SJSA1 (cell line): ENCODE data around the gene CDS1. TPM values are rescaled to one million over a fixed set of nuclear protein-coding genes. Genes with fewer than 3 reads are reported as not detected.

ENCODE experiments used
- DNase-seq, 2 experiments: peaks; one replicate each; pipeline ENCODE4 v3.0.0-alpha.2; 2015 to 2020; ENCODE audit warnings: low spot score in 2 of 2, low read depth in 1 of 2
- H3K27ac ChIP-seq: fragments of 250-450 bp; sonication (Bioruptor Pico); 2 replicates; pipeline ENCODE4 v1.5.1; 2020; ENCODE audit warnings: mild to moderate bottlenecking, moderate library complexity
- H3K27me3 ChIP-seq: fragments of 250-450 bp; sonication (Bioruptor Pico); replicated peaks from 2 replicates; pipeline ENCODE4 v1.5.1; 2020; ENCODE audit warnings: mild to moderate bottlenecking, moderate library complexity
- H3K36me3 ChIP-seq: fragments of 250-450 bp; sonication (Bioruptor Pico); 2 replicates; pipeline ENCODE4 v1.5.1; 2020; ENCODE audit warnings: mild to moderate bottlenecking
- H3K4me1 ChIP-seq: fragments of 250-450 bp; sonication (Bioruptor Pico); replicated peaks from 2 replicates; pipeline ENCODE4 v1.6.1; 2021; ENCODE audit warnings: mild to moderate bottlenecking
- H3K4me3 ChIP-seq: fragments of 250-450 bp; sonication (Bioruptor Pico); 2 replicates; pipeline ENCODE4 v1.5.1; 2020; ENCODE audit warnings: mild to moderate bottlenecking
- H3K9me3 ChIP-seq: fragments of 250-450 bp; sonication (Bioruptor Pico); replicated peaks from 2 replicates; pipeline ENCODE4 v1.5.1; 2020; ENCODE audit warnings: mild to moderate bottlenecking
- total RNA-seq: library from RNA; depleted of rRNA; stranded (reverse); fragments of >200 nt; shearing (Covaris generic); gene quantifications from 2 replicates; pipeline ENCODE4 v1.2.3, GENCODE V29; 2014

The CDS1 gene
- total RNA-seq, 1 experiment from 2014 or later: 0.18 TPM

DNA sequence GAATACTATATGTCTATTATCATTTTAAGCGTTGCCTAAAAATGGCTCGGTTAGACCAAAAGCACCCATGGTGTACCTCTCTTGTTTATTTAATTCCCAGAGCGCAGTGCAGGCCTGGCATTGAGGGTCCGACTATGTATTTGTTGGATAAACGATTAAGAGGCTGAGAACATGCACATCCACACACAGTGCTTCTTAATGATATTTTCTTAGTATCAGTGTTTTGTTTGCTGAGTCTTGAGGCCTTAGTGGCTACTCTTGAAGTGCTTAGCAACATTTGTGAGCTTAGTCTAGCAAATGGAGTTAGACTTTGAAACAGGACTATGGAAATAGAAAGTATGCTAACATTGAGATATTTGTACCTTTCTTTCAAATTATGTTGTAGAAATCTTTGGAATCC is 43.7 kb downstream of the CDS1 start:
- no peaks in the 10 kb centered on the region for H3K27me3 ChIP-seq
- no peaks in the 10 kb centered on the region for H3K4me1 ChIP-seq
- no peak overlapping the region for H3K27ac ChIP-seq
- H3K36me3 ChIP-seq: no peaks in the 10 kb centered on the region
- no peak overlapping the region for H3K4me3 ChIP-seq
- no peaks in the 10 kb centered on the region for H3K9me3 ChIP-seq
- no peak for DNase-seq

- no peak for DNase-seq
- Histone ChIP-seq H3K4me1 (no peaks in the 10 kb centered on the region), H3K4me3 (no peak overlapping the region), H3K27me3 (peaks cover 2% of the 10 kb centered on the region; the same call in 1 of the 2 replicates), H3K27ac (no peak overlapping the region), H3K36me3 (no peaks in the 10 kb centered on the region), H3K9me3 (no peaks in the 10 kb centered on the region)
These were observed 48.6 kb downstream of the CDS1 start for GRCh38 chr4:84631573-84631972.

- Histone ChIP-seq H3K36me3 (no peaks in the 10 kb centered on the region), H3K4me1 (no peaks in the 10 kb centered on the region), H3K9me3 (no peaks in the 10 kb centered on the region), H3K4me3 (no peak overlapping the region), H3K27me3 (peaks cover 2% of the 10 kb centered on the region; the same call in 1 of the 2 replicates), H3K27ac (no peak overlapping the region)
- DNase-seq: no peak
These were observed 49.2 kb downstream of the CDS1 start for GRCh38 chr4:84632092-84632491.

DNA sequence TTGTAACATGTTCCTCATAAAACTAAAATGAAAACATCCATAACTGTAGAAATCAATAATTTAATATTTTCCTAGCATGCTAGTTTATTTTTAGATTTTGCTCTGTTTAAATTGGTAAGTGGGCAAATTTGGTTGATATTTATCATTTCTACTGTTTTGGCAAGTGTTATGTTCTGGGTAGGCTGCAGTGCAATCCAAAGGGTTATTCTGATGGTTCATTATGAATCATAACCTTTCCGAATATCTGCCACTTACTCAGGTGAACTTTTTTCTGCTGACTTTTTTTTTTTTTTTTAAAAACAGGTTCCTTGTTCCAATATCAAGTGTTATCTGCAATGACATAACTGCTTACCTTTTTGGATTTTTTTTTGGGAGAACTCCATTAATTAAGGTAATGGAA is 52.0 kb downstream of the CDS1 start:
- Histone ChIP-seq H3K27me3 (peaks cover 2% of the 10 kb centered on the region; the same call in 1 of the 2 replicates), H3K4me3 (no peak overlapping the region), H3K36me3 (no peaks in the 10 kb centered on the region), H3K9me3 (no peaks in the 10 kb centered on the region), H3K4me1 (no peaks in the 10 kb centered on the region), H3K27ac (no peak overlapping the region)
- no peak for DNase-seq

DNA sequence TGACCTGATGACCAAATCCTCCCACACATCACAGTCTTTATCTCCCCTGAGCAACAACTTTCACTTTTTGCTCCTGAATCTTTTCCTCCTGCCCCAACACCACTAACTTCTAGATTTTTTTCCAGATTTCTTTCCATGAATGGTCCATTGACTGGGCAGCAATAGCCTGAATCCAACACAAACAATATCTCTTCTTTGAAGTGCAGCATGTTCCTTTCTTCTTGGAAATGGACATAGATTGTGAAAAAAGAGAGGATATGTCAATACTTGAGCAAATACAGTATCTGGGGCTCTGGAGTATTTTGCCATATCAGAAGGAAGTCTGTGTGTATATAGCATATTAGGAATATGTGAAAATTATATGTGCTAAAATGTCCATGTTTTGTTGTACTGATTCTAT is 55.2 kb downstream of the CDS1 start:
- Histone ChIP-seq H3K27ac (no peak overlapping the region), H3K36me3 (no peaks in the 10 kb centered on the region), H3K4me3 (no peak overlapping the region), H3K4me1 (no peaks in the 10 kb centered on the region), H3K9me3 (no peaks in the 10 kb centered on the region), H3K27me3 (0 out of 2 replicates have a peak, but pooled peaks cover 7% of the 10 kb centered on the region)
- DNase-seq: no peak

GRCh38 chr4:84639145-84639544 is 56.2 kb downstream of the CDS1 start:
- no peak overlapping the region for H3K4me3 ChIP-seq

DNA sequence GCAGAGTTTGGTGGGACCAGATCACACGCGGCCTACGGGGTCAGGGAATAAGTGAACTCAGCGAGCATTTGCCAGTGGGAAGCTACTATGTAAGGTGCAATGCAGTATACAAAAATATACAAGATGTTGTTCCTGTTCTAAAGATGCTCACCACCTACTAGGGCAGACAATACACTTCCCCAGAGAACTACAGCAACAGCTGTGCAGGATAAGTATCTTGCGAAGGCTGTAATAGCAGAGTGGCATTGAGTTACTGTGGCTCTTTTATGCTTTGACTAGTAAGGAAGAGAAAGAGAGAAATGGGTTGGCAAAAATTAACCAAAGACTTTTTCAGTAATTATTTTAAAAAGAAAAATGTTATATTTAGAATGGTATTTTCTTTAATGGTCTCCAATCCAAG is 61.2 kb downstream of the CDS1 start:
- H3K9me3 ChIP-seq: no peaks in the 10 kb centered on the region
- H3K27ac ChIP-seq: no peak overlapping the region
- 0 out of 2 replicates have a peak, but pooled peaks cover 10% of the 10 kb centered on the region for H3K27me3 ChIP-seq
- H3K36me3 ChIP-seq: no peaks in the 10 kb centered on the region
- DNase-seq: no peak
- no peak overlapping the region for H3K4me3 ChIP-seq
- no peaks in the 10 kb centered on the region for H3K4me1 ChIP-seq

More at GRCh38 chr4:84639145-84639544, 56.2 kb downstream of the CDS1 start:
- DNase-seq: no peak
- 0 out of 2 replicates have a peak, but pooled peaks cover 5% of the 10 kb centered on the region for H3K27me3 ChIP-seq
- no peaks in the 10 kb centered on the region for H3K4me1 ChIP-seq
- H3K36me3 ChIP-seq: no peaks in the 10 kb centered on the region
- H3K27ac ChIP-seq: no peak overlapping the region
- no peaks in the 10 kb centered on the region for H3K9me3 ChIP-seq

GRCh38 chr4:84647312-84647884 is 64.5 kb downstream of the CDS1 start:
- no peak for DNase-seq

DNA sequence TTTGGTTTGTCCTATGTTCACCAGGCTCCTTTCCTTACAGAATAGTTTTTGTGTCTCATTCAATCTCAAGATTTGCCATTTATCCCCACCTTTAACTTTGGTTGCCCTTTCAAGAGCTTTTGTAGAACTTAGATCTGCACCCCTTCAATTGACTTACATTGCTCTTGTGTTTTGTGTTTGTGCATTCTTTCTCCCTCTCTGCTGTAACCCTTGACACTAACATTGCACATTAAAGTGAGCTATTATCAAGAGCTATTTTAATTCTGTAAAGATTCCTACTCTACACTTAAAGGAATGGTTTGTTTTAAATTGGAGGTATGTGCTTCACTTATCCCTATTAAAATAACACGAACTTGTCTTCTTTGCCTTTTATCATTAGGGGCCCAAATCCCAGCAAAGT is 65.3 kb downstream of the CDS1 start:
- DNase-seq: no peak
- H3K27me3 ChIP-seq: 0 out of 2 replicates have a peak, but pooled peaks cover 5% of the 10 kb centered on the region
- H3K4me3 ChIP-seq: no peak overlapping the region

More at GRCh38 chr4:84647312-84647884, 64.5 kb downstream of the CDS1 start:
- Histone ChIP-seq H3K27ac (no peak overlapping the region), H3K9me3 (no peaks in the 10 kb centered on the region), H3K27me3 (0 out of 2 replicates have a peak, but pooled peaks cover 10% of the 10 kb centered on the region), H3K36me3 (no peaks in the 10 kb centered on the region), H3K4me3 (no peak overlapping the region), H3K4me1 (no peaks in the 10 kb centered on the region)

GRCh38 chr4:84648863-84649647 is 66.1 kb downstream of the CDS1 start:
- Histone ChIP-seq H3K27ac (no peak overlapping the region), H3K27me3 (0 out of 2 replicates have a peak, but pooled peaks cover 5% of the 10 kb centered on the region), H3K36me3 (no peaks in the 10 kb centered on the region), H3K9me3 (no peaks in the 10 kb centered on the region), H3K4me3 (no peak overlapping the region), H3K4me1 (no peaks in the 10 kb centered on the region)
- no peak for DNase-seq

More for the DNA sequence above, 65.3 kb downstream of the CDS1 start:
- Histone ChIP-seq H3K9me3 (no peaks in the 10 kb centered on the region), H3K27ac (no peak overlapping the region), H3K4me1 (no peaks in the 10 kb centered on the region), H3K36me3 (no peaks in the 10 kb centered on the region)

DNA sequence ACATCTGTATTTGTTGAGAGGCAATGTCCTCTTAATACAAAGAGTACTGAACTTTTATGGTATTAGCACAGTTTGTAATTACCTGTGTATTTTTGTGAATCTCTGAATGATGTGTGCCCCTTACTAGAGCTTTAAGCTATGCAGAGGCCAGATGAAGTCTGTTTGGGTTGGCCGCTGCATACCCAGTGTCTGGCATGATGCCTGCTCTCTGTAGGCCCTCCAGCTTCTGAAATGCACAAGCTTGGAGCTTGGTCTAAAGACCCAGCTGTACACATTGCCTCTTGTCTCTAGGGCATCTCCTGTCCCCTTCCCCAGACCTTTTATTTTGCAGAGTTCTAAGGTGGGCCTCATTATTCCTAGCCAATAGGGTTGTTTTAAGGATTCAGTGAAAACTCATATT is 68.6 kb downstream of the CDS1 start:
- 0 out of 2 replicates have a peak, but pooled peaks cover 5% of the 10 kb centered on the region for H3K27me3 ChIP-seq
- no peak overlapping the region for H3K27ac ChIP-seq
- no peaks in the 10 kb centered on the region for H3K36me3 ChIP-seq
- no peak for DNase-seq
- no peaks in the 10 kb centered on the region for H3K9me3 ChIP-seq
- no peak overlapping the region for H3K4me3 ChIP-seq
- no peaks in the 10 kb centered on the region for H3K4me1 ChIP-seq

- no peak overlapping the region for H3K27ac ChIP-seq
- H3K4me3 ChIP-seq: no peak overlapping the region
- H3K4me1 ChIP-seq: no peaks in the 10 kb centered on the region
- H3K36me3 ChIP-seq: no peaks in the 10 kb centered on the region
- DNase-seq: no peak
- H3K27me3 ChIP-seq: 0 out of 2 replicates have a peak, but pooled peaks cover 5% of the 10 kb centered on the region
- H3K9me3 ChIP-seq: no peaks in the 10 kb centered on the region; the same call in 1 of the 2 replicates
These were observed 69.6 kb downstream of the CDS1 start for GRCh38 chr4:84652478-84652877.

DNA sequence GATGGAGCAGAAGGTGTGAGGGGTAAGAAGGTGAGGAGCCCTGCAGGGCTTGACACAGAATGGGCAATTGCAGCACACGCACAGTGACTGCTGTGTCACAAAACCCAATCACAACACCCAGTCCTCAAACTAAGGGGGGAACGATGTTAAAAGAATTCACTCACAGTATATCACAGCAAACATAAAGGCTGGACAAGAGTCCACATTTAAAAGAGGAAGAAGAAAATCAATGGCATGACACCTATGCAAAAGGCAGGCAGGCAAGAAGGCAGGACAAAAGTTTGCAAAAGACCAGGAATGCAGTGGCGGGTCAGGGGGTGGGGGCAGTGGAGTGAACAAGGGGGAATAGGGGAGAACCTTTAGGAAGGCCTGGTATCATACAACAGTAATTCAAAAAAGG is 77.7 kb downstream of the CDS1 start:
- DNase-seq: no peak
- H3K27me3 ChIP-seq: no peaks in the 10 kb centered on the region

More for the DNA sequence above, 77.7 kb downstream of the CDS1 start:
- no peaks in the 10 kb centered on the region for H3K36me3 ChIP-seq
- no peaks in the 10 kb centered on the region for H3K4me1 ChIP-seq
- peaks cover 3% of the 10 kb centered on the region; the same call in 1 of the 2 replicates for H3K9me3 ChIP-seq
- H3K27ac ChIP-seq: no peak overlapping the region
- H3K4me3 ChIP-seq: no peak overlapping the region
